HEK293 (cell line): ENCODE measurements around the gene WNT1.

Experiments
- OVOL3 ChIP-seq: fragments of 450-650 bp; formaldehyde crosslinking; IDR thresholded peaks from 2 replicates; pipeline ENCODE4 v1.5.1; 2016; ENCODE audit warnings: missing biosample characterization, missing genetic modification characterization
- YY1 ChIP-seq: fragments of 450-650 bp; formaldehyde crosslinking; IDR thresholded peaks from 2 replicates; pipeline ENCODE4 v1.5.1; 2018; ENCODE audit warnings: missing biosample characterization, missing genetic modification characterization
- ZNF23 ChIP-seq: fragments of 450-650 bp; formaldehyde crosslinking; IDR thresholded peaks from 2 replicates; pipeline ENCODE4 v1.5.1; 2016; ENCODE audit warnings: missing biosample characterization, missing genetic modification characterization, borderline replicate concordance
- ZNF292 ChIP-seq: fragments of 450-650 bp; formaldehyde crosslinking; IDR thresholded peaks from 2 replicates; pipeline ENCODE4 v1.5.1; 2016; ENCODE audit warnings: low read depth, missing biosample characterization, missing genetic modification characterization, borderline replicate concordance
- ZNF354C ChIP-seq: fragments of 450-650 bp; formaldehyde crosslinking; IDR thresholded peaks from 2 replicates; pipeline ENCODE4 v1.5.1; 2016; ENCODE audit warnings: missing biosample characterization, missing genetic modification characterization, low read depth, borderline replicate concordance
- ZNF561 ChIP-seq: fragments of 450-650 bp; IDR thresholded peaks from 2 replicates; pipeline ENCODE4 v1.5.1; 2018; ENCODE audit warnings: missing biosample characterization, missing genetic modification characterization, borderline replicate concordance
- ZNF585B ChIP-seq: fragments of 450-650 bp; formaldehyde crosslinking; IDR thresholded peaks from 2 replicates; pipeline ENCODE4 v1.5.1; 2016; ENCODE audit warnings: missing biosample characterization, missing genetic modification characterization
- TF ChIP-seq, protein P1 (sequence below): fragments of 450-650 bp; formaldehyde crosslinking; IDR thresholded peaks from 2 replicates; pipeline ENCODE4 v1.5.1; 2016; ENCODE audit warnings: missing biosample characterization, missing genetic modification characterization
- TF ChIP-seq, protein P2 (sequence below): fragments of 450-650 bp; formaldehyde crosslinking; IDR thresholded peaks from 2 replicates; pipeline ENCODE4 v1.5.1; 2016; ENCODE audit warnings: missing biosample characterization, missing genetic modification characterization

DNA sequence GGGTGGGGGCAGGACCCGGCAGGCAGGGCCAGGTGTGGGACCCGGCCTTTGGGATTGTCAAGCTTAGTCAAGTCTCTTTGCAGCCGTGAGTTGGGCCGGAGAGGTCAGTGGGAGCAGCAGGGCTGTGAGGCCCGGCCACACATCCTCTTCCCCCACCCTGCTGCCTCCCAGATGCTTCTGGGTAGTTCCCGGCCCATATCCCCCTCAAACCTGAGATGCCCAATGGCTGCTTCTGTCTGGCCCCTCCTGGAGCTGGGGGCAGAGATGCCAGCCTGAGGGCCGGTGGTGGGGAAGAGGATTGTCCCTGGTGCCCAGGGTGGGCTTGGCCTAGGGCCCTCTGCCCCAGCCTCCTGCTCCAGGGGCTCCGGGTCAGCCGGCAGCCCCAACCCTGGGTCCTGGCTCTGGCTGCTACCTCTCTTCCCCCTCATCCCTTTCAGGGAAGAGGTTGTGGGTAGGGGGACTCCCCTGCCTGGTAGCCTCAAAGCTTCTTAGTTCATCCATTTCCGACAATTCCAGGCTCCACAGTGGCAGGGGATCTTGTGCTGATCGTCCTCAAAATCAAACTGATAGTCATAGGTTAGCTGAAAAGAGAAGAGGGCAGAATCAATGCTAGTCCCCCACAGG is 43.3 kb downstream of the WNT1 start:
- TF ChIP-seq, protein P1, sequence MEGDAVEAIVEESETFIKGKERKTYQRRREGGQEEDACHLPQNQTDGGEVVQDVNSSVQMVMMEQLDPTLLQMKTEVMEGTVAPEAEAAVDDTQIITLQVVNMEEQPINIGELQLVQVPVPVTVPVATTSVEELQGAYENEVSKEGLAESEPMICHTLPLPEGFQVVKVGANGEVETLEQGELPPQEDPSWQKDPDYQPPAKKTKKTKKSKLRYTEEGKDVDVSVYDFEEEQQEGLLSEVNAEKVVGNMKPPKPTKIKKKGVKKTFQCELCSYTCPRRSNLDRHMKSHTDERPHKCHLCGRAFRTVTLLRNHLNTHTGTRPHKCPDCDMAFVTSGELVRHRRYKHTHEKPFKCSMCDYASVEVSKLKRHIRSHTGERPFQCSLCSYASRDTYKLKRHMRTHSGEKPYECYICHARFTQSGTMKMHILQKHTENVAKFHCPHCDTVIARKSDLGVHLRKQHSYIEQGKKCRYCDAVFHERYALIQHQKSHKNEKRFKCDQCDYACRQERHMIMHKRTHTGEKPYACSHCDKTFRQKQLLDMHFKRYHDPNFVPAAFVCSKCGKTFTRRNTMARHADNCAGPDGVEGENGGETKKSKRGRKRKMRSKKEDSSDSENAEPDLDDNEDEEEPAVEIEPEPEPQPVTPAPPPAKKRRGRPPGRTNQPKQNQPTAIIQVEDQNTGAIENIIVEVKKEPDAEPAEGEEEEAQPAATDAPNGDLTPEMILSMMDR (tag by site-specific recombination): no peak
- TF ChIP-seq YY1 (tag by site-specific recombination) (no peak), ZNF561 (tag by site-specific recombination) (no peak), ZNF23 (tag by site-specific recombination) (no peak), ZNF585B (tag by site-specific recombination) (no peak), ZNF354C (no peak), ZNF292 (no peak), OVOL3 (no peak)
- TF ChIP-seq, protein P2, sequence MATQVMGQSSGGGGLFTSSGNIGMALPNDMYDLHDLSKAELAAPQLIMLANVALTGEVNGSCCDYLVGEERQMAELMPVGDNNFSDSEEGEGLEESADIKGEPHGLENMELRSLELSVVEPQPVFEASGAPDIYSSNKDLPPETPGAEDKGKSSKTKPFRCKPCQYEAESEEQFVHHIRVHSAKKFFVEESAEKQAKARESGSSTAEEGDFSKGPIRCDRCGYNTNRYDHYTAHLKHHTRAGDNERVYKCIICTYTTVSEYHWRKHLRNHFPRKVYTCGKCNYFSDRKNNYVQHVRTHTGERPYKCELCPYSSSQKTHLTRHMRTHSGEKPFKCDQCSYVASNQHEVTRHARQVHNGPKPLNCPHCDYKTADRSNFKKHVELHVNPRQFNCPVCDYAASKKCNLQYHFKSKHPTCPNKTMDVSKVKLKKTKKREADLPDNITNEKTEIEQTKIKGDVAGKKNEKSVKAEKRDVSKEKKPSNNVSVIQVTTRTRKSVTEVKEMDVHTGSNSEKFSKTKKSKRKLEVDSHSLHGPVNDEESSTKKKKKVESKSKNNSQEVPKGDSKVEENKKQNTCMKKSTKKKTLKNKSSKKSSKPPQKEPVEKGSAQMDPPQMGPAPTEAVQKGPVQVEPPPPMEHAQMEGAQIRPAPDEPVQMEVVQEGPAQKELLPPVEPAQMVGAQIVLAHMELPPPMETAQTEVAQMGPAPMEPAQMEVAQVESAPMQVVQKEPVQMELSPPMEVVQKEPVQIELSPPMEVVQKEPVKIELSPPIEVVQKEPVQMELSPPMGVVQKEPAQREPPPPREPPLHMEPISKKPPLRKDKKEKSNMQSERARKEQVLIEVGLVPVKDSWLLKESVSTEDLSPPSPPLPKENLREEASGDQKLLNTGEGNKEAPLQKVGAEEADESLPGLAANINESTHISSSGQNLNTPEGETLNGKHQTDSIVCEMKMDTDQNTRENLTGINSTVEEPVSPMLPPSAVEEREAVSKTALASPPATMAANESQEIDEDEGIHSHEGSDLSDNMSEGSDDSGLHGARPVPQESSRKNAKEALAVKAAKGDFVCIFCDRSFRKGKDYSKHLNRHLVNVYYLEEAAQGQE (tag by site-specific recombination): no peak
